ENCODE data around the gene MTSS2.

MTSS2 gene

DNA sequence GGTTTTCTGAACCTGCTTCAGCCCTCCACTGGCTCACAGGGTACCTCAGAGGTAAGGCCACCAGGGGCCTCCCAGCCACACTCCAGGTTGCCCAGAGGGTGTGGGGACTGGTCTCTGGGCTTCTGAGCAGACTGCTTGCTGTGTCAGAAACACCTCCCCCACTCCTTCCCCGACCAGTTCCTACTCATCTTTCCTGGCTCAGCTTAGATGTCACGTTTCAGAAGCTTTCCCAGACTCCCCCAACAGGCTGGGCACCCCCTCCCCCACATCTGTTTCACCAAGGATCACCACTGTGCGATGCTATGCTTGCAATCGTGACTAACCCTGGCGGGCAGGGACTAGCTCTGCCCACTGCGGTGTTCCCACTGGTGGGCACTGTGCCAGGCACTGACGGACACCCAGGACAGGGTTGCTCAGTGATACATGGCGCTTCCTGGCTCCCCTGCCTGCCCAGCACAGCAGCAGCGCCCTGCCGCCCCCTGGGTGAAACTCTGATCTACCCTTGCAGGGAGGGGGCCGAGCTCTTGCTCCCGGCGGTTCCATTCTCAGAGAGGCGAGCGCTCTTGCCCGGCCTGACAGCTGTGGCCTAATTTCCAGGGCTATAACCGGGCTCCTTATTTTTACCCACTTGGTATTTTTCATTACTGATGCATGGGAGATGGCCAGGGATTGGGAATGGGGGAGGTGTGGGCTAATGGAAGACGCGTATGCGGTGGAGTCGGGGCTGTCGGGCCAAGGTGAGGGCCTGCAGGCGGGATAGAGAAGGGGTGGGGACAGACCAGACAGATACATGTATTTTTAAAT, 29.4 kb upstream of the MTSS2 start:
- DNase-seq (ENCODE audit: low read depth) = no peak

DNA sequence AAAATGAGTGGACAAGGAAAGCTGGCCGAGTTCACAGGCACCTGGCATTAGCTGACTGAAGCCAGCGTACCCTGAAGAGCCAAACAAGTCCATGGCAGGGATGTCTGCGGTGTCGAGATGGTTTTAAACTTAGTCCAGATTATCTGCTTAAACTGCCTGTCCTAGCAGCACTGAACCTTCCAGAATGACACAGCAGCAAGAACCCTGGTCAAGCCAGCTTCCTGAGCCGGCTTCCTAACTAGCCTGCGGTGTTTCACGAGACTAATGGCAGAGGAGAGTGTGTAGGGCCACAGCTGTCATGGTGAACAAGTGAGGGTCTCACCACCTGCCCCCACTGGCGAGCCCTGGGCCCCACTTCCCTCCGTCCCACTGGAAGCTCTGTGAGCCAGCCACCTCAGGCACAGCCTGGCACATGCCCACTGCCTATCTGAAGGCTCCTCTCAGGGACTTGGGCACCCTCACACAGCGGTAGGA, 28.8 kb upstream of the MTSS2 start:
- no peak for DNase-seq (ENCODE audit: low read depth)

DNA sequence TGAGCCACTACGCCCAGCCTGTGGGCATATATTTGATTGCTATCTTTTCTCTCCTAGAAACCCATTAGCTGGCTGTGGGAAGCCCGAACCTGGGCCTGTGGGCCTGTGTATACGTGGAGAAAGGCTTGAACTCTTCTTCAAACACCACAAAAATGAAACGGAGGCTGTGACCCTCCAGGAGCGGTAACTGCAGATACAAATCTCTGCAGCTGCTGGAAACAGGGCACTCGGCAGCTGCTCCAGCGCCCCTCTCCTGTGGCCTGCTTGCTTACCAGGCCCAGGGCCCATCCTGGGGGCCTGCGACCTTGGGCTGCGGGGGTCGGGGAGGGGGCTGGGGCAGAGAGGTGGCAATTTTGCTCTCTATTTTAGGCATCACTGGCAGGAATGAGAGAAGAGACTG, 28.0 kb upstream of the MTSS2 start:
- no peak for DNase-seq (ENCODE audit: low read depth)

DNA sequence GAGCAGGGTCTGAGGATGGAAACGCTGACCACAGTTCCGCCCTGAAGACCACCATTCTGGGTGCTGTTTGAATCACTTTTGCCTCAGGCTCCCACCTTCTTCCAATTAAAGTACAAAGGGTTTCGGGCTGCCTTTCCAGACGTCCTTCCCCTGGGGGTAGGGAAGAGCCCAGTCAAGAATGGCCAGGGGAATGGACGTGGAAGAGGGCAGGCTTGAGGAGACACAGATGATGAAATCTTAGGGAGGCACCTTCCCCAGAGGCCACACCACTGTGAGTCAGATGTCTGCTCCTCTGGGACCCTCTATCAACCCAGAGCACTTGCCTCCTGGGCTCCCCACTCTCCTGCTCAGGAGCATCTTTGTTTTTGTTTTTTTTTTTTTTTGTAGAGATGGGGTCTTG, 27.5 kb upstream of the MTSS2 start:
- DNase-seq (ENCODE audit: low read depth) = no peak

DNA sequence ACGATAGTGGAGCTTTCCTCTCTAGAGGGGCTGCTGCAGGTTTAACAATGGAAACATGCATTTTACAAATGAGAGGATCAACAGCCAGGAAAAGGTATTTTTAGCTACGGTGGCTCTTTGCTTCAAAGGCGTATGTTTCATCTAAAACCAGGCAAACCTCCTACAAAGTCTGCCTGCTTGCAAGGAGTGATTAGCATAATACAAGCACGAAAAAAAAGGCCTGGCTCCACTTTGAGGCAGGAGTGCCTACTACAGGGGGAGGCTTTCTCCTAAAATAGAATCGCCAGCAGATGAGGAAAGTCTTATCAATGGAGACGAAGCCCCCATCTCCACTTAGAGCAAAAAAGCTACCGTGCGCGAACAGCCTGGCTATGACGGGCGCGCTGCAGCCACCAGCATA, 27.1 kb upstream of the MTSS2 start:
- no peak for DNase-seq (ENCODE audit: low read depth)

DNA sequence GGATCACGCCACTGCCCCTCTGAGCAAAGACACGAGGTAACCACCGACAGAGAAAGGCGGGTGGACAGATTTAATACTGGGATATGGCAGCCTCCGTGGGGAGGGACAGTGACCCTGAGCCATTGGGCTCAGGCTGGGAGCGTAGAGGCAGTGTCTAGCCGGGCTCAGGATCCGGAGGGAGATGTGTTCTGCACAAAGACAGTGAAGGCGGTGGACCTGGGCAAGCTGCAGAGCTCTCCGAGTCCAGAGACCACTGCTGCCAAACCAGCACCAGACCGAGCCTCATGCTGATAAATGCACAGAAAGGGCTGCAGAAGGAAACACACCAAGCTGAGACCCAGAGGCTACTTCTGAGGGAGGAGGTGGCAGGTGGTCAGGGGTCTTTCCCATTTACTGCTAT, 26.5 kb upstream of the MTSS2 start:
- no peak for DNase-seq (ENCODE audit: low read depth)

DNA sequence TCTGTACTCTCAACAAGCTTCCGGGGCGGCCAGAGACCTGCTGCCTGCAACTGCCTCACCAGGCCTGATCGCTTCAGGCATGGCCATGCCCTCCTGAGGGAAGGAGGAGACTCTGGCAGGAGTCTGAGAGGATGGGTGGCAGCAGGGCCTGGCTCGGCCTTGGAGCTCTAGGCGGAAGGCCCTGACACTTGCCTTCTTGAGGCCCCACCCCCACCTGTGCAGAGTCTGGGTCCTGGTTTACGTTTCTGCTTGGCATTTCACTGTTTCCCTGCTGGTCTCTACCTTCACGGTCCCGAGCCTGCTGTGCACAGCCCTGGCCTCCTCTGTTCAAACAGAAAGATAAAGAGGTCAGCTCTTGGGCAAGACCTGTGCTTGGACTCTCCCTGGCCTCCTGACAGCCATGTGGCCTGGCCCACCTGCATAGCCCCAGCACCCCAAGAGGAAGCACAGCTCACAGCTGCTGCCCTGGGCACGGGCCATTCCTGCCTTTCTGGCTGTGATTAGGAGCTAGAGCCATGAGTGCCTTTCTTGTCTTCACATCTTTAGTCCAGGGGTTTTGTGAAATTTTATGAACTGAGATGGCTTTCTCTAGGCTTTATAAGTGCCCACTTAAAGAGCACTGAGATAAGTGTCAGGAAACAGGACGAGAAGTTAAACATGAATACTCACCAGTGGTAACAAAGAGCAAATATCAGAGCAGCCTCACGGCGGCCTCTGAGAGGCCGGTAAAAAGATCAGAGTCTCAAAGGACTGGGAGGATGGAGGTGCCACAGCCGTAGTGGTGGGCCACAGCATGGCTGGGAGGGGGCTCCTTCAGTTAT, 25.6 kb upstream of the MTSS2 start:
- DNase-seq (ENCODE audit: low read depth) = no peak

DNA sequence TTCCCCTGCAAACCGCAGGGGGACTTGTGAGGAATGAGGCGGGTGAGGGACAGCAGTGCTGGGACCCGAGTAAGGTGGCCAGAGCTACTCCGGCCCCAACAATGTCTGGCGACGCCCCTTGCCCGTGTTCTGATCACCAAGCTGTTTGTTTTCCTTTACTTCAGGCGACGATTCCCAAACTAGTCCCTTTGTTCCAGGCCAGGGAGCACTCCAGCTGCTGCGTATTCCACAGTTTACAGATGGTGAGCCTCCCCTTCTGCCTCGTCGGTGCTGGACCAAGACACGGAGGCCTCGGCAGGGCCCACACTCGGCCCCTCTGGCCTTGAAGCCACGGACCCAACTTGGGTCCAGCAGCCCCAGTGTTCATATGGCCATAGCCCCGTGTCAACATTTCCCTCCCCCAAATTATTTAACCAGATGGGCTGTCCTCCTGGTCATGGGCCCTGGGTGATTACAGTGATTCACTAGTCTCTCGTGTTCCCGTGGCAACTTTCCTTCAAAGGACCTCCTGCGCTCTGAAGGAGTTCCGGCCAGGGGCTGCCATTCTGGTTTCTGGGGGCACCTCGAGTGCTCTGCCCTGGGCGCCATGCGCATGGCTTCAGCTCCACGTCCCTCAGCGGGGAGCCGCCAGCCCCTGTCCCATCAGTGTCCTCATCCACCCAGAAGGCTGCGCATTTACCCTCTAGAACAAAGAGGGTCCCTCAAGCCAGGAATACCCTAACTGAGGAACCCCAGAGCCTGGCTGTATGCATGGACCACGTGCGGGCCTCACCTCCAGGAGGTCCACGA, 24.8 kb upstream of the MTSS2 start:
- no peak for DNase-seq (ENCODE audit: low read depth)

DNA sequence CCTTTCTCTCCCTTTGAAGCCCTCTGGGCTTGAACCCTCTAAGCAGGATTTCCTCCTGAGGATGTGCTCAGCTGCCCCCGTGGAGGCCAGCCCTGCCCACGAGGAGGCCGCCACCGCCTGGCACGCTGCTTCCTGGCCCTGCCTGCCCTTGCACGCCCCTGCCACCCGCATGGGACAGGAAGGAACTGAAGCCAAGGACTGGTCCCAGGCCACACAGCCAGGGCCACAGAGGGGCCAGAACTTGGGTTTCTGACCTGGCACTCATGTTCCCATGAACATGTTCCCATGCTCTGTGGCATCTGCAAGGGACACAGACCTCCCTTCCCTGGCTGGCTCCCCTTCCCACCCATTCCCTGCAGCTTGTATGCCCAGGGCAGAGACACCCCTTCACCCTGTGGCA, 24.1 kb upstream of the MTSS2 start:
- DNase-seq (ENCODE audit: low read depth) = no peak

DNA sequence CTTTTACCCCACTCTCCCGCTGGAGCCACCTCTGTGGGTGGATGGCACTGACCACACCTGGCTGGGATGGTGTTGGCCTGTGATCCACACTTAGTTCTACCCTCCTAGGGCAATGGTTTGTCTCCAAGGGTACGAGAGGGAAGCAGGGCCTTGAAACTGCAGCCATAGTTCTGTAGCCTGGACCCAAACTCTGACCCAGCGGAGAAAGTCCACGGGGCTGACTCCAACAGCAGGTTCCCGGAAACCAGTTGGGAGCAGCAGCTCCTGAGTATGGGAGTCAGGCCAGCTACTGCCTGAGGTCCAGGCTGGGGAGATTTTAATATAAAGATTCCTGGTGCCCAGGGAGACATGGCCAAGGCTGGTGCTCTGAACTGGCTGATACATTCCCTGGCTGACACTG, 23.6 kb upstream of the MTSS2 start:
- no peak for DNase-seq (ENCODE audit: low read depth)

DNA sequence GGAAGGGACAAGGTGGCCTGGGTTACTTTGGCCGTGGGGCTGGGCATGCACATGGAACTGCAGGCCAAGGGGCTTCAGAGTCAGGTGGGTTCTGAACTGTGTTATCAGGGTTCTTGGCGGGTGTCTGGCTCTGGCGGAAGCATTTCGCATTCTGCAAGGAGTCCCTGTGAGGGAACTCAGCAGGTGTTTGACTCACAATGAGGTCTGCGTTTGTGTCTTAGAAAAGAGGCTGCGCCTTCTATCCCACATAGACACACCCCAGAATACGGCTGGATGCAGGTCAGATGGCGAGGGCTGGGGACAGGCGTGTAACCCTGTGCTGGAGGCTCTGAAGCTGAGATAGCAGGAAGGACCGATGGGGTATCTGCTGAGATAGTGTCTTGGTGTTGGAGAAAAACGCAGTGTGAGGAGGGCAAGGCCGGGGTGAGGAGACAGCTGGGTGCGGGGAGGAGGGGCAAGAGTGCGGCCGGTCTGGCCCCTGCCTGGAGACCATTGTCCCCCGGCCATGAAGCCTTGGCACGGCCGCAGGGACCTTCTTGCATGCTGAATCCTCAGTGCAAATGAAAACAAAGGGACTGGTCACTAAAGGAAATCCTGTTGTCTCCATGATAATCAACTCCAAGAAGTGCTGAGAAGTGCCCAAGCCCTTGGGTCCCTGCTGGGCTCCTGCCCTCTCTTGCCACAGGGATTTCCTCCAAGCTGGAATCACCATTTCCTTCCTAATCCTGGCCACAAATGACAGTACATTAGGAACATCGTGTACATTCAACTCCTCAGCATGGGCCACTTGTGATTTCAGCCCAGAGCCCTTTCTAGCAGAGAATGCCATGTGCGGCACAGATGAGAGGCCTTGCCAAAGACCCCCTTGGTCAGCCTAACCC, 22.8 kb upstream of the MTSS2 start:
- no peak for DNase-seq (ENCODE audit: low read depth)

DNA sequence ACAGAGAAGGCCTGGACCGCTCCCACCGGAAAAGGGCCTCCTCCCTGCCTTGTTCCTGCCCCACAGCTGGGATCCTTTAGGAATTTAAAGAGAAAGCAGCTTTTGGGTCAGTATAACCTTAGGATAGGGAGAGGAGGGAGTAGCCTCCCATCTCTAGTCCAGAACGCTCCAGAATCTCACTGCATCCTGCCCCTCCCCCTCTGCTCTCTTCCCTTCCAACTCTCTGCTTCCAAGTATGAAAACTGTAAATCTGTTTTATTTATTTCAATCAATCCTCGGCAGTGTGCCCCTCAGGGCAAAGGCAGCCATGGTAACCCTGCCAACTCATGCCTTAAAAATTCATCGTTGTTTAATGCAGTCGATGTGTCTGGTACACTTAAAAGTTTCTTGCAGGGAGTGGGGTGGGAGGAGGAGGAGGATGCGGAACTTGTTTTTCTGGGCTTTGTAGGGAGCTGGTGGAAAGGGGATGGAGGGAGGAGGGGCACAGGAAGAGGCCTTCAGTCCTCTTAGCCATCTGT, 21.2 kb upstream of the MTSS2 start:
- no peak for DNase-seq (ENCODE audit: low read depth)

DNA sequence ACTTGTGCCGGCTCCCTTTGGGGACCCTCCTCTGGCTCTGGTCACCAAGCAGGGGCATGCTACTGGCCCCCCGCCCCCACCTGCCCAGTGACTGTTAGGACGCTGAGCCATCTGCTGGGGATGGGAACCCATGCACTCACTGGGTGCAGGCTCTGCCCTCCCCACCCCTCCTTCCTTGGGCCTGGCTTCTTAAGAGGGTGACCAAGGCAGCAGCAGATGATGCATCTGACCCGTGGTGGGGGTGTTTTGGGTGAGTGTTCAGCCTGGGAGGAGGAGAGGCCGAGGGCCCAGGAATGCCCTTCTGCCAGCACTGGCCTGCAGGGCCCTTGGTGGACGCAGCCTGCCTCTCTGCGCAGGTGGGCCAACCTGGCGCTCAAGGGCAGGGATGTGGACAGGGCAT, 19.2 kb upstream of the MTSS2 start:
- no peak for DNase-seq (ENCODE audit: low read depth)

DNA sequence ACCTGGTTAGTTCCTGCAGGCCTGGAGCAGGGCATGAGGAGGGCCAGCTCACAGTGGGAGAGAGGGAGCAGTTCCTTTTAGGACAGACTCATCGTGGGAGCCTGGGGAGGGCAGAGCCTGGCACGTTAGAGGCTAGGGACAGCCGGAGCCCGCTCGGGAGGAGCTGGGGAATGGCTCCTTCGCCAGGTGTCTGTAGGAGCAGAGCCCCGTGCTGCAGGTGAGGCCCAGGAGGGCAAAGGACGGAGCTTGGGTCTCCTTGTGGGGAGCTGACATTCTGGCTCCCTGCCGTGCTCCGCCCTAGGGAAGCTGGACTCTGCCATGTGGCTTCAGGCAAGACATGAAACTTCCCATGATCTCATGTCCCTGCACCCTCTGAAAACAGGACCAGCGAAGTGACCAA, 18.7 kb upstream of the MTSS2 start:
- no peak for DNase-seq (ENCODE audit: low read depth)

DNA sequence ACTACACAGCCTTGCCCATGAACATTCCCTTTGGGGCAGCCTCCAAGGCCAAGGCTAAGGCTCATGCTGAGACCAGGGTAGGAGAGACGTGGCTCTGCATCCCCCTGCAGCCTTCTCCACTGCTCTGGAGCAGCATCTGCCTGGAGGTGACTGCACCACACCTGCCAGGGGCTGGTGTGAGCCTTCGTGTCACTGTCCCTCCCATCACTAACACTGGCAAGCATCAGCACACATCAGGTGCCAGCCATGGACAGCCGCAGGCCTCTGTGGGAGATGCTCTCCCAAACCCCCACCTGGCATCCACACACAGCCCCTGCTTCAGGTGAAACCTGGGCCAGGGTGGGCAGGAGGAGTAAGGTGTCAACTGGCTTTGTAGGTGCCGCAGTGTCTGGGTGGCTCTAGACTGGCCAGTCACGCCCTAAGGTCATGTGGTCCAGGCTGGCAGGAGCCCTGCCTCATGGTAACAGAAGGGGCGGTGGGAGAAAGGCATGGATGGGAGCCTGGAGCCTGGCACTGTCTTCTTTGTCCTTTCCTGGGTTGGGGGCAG, 18.1 kb upstream of the MTSS2 start:
- no peak for DNase-seq (ENCODE audit: low read depth)

DNA sequence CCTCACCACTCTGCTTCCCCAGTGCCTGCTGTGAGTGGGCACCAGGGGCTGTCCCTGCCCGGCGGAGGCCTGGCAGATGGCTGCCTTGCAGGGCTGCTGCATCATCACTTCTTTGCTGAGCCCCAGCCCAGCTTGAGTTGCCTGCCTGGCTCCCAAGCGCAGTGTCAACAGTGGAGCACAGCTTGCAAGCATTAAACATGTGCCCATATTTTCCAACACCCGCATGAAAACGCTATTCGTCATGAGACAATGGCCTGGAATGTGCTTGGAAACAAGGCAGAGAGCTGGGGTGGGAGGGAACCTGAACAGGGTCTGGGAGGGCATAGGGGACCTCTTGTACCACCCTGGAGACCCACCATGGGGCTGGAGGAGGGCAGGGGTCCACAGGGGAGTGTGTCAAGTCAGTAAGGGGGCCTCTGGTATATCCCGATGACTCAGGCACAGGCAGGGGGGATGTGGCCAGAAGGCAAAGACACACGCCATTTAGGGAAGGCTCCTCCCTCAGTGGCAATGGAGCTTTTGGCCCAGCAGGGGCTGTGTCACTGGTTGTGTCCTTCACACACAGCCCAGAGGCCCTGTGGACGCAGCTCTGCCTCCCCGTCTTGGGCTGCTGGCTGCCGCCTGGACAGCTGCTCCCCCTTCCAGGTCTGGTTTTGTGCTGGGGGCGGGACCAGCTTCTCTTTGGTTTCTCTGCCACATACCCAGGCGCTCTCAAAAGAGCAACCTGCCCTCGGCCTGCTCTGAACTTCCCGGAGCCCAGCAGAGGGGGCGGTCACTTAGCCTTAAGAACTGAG, 17.4 kb upstream of the MTSS2 start:
- DNase-seq (ENCODE audit: low read depth) = no peak

DNA sequence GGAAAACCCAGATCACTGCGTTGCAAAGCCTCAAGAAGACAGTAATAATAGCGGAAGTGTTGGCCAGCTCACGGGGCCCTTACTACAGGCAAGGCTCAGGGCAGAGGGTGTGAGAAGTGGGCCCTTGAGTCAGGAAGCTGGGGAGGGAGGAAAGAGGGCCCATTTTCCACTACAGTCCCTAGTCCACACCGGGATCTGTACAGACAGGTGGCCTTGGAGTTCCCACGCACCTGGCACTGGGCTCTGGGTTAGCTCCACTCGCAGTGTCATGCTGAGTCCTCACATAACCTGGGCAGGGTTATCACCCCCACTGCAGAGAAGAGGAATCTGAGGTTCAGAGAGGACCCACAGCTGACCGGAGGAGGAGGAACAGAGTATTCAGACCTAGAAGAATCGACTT, 16.8 kb upstream of the MTSS2 start:
- DNase-seq (ENCODE audit: low read depth) = no peak

DNA sequence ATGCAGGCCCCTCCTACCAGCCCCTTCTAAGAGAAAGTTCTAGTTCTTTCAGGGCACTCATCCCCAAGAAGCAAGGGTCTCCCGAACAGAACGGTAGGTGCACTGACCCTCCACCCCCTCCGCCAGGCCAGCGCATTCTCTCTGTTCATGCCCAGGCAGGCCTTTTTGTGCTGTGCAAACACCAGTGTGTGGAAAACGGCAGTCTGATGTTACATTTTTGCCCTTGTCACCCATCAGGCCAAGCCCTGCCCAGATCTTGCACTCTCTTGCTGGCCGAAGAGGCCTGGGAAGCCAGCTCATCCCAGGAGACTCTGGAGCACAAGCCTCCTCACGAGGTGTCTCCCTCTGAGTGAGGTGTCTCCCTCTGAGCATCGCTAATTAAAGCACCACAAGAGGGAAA, 16.1 kb upstream of the MTSS2 start:
- DNase-seq (ENCODE audit: low read depth) = no peak

DNA sequence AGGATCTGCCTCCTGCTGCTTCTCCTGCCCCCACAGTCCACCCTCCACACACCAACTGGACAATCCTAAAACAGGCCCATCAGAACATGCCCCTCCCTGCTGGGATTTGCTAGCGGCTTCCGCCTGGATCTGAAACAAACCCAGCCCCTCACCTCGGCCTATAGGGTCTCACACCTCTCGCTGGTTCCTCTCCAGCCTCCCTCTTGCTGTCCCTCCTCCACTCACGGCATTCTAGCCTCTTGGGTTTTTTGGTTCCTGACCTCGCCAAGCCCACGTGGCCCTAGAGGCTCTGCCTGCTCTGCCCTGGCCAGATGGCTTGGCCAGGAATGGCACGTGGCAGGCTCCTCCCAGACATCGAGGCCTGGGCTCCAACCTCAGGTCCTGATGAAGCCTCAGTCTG, 15.7 kb upstream of the MTSS2 start:
- DNase-seq (ENCODE audit: low read depth) = no peak

DNA sequence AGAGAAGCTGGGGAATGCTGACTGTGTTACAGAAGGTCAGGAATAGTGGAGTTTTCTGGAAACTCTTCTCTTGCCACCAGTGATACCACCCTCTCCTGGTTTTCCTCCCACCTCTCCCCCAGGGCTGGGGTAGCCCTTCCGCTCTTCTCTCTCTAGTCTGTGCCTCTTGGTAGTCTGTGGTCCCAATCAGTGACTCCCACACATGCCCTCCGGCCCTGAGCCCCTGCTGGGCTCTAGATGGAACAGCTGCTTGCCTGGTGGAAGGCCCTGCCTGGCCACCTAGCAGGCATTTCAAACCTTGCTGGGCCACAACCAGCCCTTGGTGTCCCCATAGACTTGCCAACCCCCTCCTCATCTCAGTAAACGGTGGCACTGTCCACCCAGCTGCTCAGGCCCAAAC, 15.2 kb upstream of the MTSS2 start:
- DNase-seq (ENCODE audit: low read depth) = no peak

Measured in T-helper 22 cell (primary cell).